GM12878 (cell line): ENCODE measurements around the gene STON1. TPM values are rescaled to one million over a fixed set of nuclear protein-coding genes. Genes with fewer than 3 reads are reported as not detected.

Experiments used
- CBFB ChIP-seq: IDR thresholded peaks from 2 replicates; pipeline ENCODE4 v1.6.1; 2016; ENCODE audit warnings: antibody characterized with exemption, low read depth
- EED ChIP-seq: sonication (generic); IDR thresholded peaks from 2 replicates; pipeline ENCODE4 v1.6.1; 2016; ENCODE audit warnings: antibody characterized with exemption, low read depth
- HDAC6 ChIP-seq: fragments of 200-600 bp; sonication (generic); IDR thresholded peaks from one replicate; pipeline ENCODE4 v1.8.0; 2017; ENCODE audit warnings: antibody characterized with exemption; ENCODE audit not compliant: unreplicated experiment
- MLLT1 ChIP-seq: fragments of 450-650 bp; IDR thresholded peaks from 2 replicates; pipeline ENCODE4 v1.6.1; 2016; ENCODE audit warnings: mild to moderate bottlenecking
- NFYB ChIP-seq: IDR thresholded peaks from 2 replicates; pipeline ENCODE4 v1.6.1; 2011; ENCODE audit warnings: low read depth, mild to moderate bottlenecking, low read length, improper control_type of control experiment, moderate library complexity; ENCODE audit not compliant: insufficient read depth
- RFX5 ChIP-seq: IDR thresholded peaks from 2 replicates; pipeline ENCODE4 v1.6.1; 2011; ENCODE audit warnings: low read depth, low read length, improper control_type of control experiment
- SMAD1 ChIP-seq: fragments of 450-650 bp; IDR thresholded peaks from 2 replicates; pipeline ENCODE4 v1.6.1; 2018; ENCODE audit warnings: mild to moderate bottlenecking, low read depth; ENCODE audit not compliant: partially characterized antibody
- SMAD5 ChIP-seq: IDR thresholded peaks from 2 replicates; pipeline ENCODE4 v1.6.1; 2016; ENCODE audit warnings: antibody characterized with exemption, low read depth
- SMARCA5 ChIP-seq: fragments of 450-650 bp; IDR thresholded peaks from 2 replicates; pipeline ENCODE4 v1.6.1; 2017; ENCODE audit warnings: mild to moderate bottlenecking
- TBL1XR1 ChIP-seq: IDR thresholded peaks from 2 replicates; pipeline ENCODE4 v1.6.1; 2012; ENCODE audit warnings: low read depth, low read length, improper control_type of control experiment
- ZBTB11 ChIP-seq: fragments of 450-650 bp; formaldehyde crosslinking; IDR thresholded peaks from 2 replicates; pipeline ENCODE4 v1.5.0; 2022; ENCODE audit warnings: mild to moderate bottlenecking, missing genetic modification characterization
- ZBTB33 ChIP-seq: fragments of 450-650 bp; IDR thresholded peaks from 2 replicates; pipeline ENCODE4 v1.6.1; 2017; ENCODE audit warnings: mild to moderate bottlenecking
- ZBTB40 ChIP-seq: fragments of 450-650 bp; IDR thresholded peaks from 2 replicates; pipeline ENCODE4 v1.6.1; 2016; ENCODE audit warnings: mild to moderate bottlenecking, moderate library complexity, borderline replicate concordance
- ZNF687 ChIP-seq: fragments of 450-650 bp; IDR thresholded peaks from 2 replicates; pipeline ENCODE4 v1.6.1; 2017; ENCODE audit warnings: mild to moderate bottlenecking, moderate library complexity
- ZZZ3 ChIP-seq: IDR thresholded peaks from 2 replicates; pipeline ENCODE4 v1.6.1; 2011; ENCODE audit warnings: low read depth; ENCODE audit not compliant: control insufficient read depth, insufficient read length
- polyA plus RNA-seq, 11 experiments: library from polyadenylated mRNA; depleted of rRNA in 4 of 11; unstranded in 6 of 11; stranded (reverse) in 5 of 11; fragments of >200 nt; fragmentation: Nextera tagmentation in 4 of 11; fragmentation: Illumina TruSeq in 1 of 11; extraction: Ambion mirVana in 4 of 11; extraction: Trizol in 1 of 11; gene quantifications; 1 replicate in 1 of 11; 2 replicates in 10 of 11; pipeline versions ENCODE4 v1.2.1 to v1.2.3, GENCODE V29; 2011 to 2016; ENCODE audit warnings: inconsistent platforms in 2 of 11, missing spikeins in 2 of 11, low read depth in 1 of 11
- total RNA-seq, 4 experiments: library from RNA; depleted of rRNA in 3 of 4; stranded (reverse); fragments of >200 nt in 3 of 4; fragmentation: Illumina TruSeq in 1 of 4; extraction: Trizol in 1 of 4; gene quantifications; 2 replicates each; pipeline versions ENCODE4 v1.2.1 to v1.2.3, GENCODE V29; 2013 to 2021

The STON1 gene
- total and polyA plus RNA-seq, 10 of the 15 experiments (the other 5 are each of a cell fraction or from before 2014, with no cell fraction given) = 0.11 to 0.90 (median 0.22) TPM; not detected in 2

- TF ChIP-seq ZZZ3 (no peak), ZBTB11 (CRISPR knock-in tag) (no peak), ZBTB40 (no peak), SMAD1 (no peak), ZNF687 (no peak), HDAC6 (no peak), ZBTB33 (no peak), SMARCA5 (no peak), TBL1XR1 (no peak), MLLT1 (no peak), SMAD5 (no peak), EED (no peak), CBFB (no peak), RFX5 (no peak), NFYB (no peak)
These were observed 57.6 kb downstream of the STON1 start (continued) for GRCh38 chr2:48587560-48587959.
